CD8-positive, alpha-beta memory T cell (primary cell): Measurements from ENCODE around the gene ISG20L2. TPM values are rescaled to one million over a fixed set of nuclear protein-coding genes. Genes with fewer than 3 reads are reported as not detected.

Source experiments
- CTCF ChIA-PET: fragments of 350-600 bp; sonication (Branson Sonifier 250); formaldehyde crosslinking; loops from one replicate; lab custom pipeline; 2021; ENCODE audit warnings: antibody characterized with exemption; lab: Charles Lee
- POLR2A ChIA-PET: fragments of 350-600 bp; sonication (Branson Sonifier 250); formaldehyde crosslinking; loops from one replicate; lab custom pipeline; 2021; ENCODE audit warnings: antibody characterized with exemption; lab: Charles Lee
- DNase-seq, 5 donors: peaks; one replicate each; pipeline versions ENCODE4 v3.0.0 to v3.0.0-alpha.2; 2020 to 2022; ENCODE audit warnings: mixed read lengths in 1 of 5
- H3K27ac ChIP-seq: one replicate; pipeline ENCODE4 v1.7.0; 2013; ENCODE audit warnings: low read depth, mild to moderate bottlenecking, low read length, moderate library complexity
- H3K27me3 ChIP-seq: 2 replicates; pipeline ENCODE4 v1.7.0; 2013; ENCODE audit warnings: low read length, mild to moderate bottlenecking; ENCODE audit not compliant: insufficient read depth, poor library complexity, severe bottlenecking
- H3K36me3 ChIP-seq: 2 replicates; pipeline ENCODE4 v1.7.0; 2013; ENCODE audit warnings: mild to moderate bottlenecking, low read length, moderate library complexity; ENCODE audit not compliant: insufficient read depth
- H3K4me1 ChIP-seq: 2 replicates; pipeline ENCODE4 v1.7.0; 2013; ENCODE audit warnings: mild to moderate bottlenecking, low read length, moderate library complexity; ENCODE audit not compliant: insufficient read depth
- H3K4me3 ChIP-seq: 2 replicates; pipeline ENCODE4 v1.7.0; 2013; ENCODE audit warnings: mild to moderate bottlenecking, low read length
- H3K9me3 ChIP-seq: 2 replicates; pipeline ENCODE4 v1.7.0; 2013; ENCODE audit warnings: mild to moderate bottlenecking, low read length
- H3K27ac Mint-ChIP-seq, 8 donors: one replicate each; pipeline ENCODE4 v1.8.0; 2020 to 2021; ENCODE audit warnings: mixed read lengths in 8 of 8, mild to moderate bottlenecking in 6 of 8, inconsistent platforms in 3 of 8, moderate library complexity in 3 of 8
- H3K27me3 Mint-ChIP-seq, 2 donors: one replicate each; pipeline ENCODE4 v1.8.0; 2020 to 2021; ENCODE audit warnings: mixed read lengths in 2 of 2, mild to moderate bottlenecking in 1 of 2, moderate library complexity in 1 of 2
- H3K36me3 Mint-ChIP-seq, 3 donors: one replicate each; pipeline ENCODE4 v1.8.0; 2020 to 2021; ENCODE audit warnings: mixed read lengths in 3 of 3, inconsistent platforms in 1 of 3, mild to moderate bottlenecking in 1 of 3
- H3K4me1 Mint-ChIP-seq, 3 donors: one replicate each; pipeline ENCODE4 v1.8.0; 2020 to 2021; ENCODE audit warnings: mixed read lengths in 3 of 3, inconsistent platforms in 1 of 3, mild to moderate bottlenecking in 1 of 3
- H3K4me3 Mint-ChIP-seq, 7 donors: one replicate each; pipeline ENCODE4 v1.8.0; 2020 to 2021; ENCODE audit warnings: mixed read lengths in 7 of 7, mild to moderate bottlenecking in 6 of 7, moderate library complexity in 4 of 7, inconsistent platforms in 2 of 7
- H3K9me3 Mint-ChIP-seq, 5 donors: one replicate each; pipeline ENCODE4 v1.8.0; 2020 to 2022; ENCODE audit warnings: mixed read lengths in 5 of 5, mild to moderate bottlenecking in 3 of 5, moderate library complexity in 2 of 5, inconsistent platforms in 1 of 5
- polyA plus RNA-seq: library from polyadenylated mRNA; unstranded; fragments of 300-500 nt; fragmentation: Illumina TruSeq; gene quantifications from one replicate; pipeline ENCODE4 v1.2.3, GENCODE V29; 2021
- total RNA-seq, 2 experiments: library from RNA; stranded (reverse); gene quantifications; one replicate each; pipeline ENCODE4 v1.2.3, GENCODE V29; 2021

The ISG20L2 gene
- total and polyA plus RNA-seq, 3 experiments from 2014 or later = 25.0 to 75.9 (median 69.4) TPM

DNA sequence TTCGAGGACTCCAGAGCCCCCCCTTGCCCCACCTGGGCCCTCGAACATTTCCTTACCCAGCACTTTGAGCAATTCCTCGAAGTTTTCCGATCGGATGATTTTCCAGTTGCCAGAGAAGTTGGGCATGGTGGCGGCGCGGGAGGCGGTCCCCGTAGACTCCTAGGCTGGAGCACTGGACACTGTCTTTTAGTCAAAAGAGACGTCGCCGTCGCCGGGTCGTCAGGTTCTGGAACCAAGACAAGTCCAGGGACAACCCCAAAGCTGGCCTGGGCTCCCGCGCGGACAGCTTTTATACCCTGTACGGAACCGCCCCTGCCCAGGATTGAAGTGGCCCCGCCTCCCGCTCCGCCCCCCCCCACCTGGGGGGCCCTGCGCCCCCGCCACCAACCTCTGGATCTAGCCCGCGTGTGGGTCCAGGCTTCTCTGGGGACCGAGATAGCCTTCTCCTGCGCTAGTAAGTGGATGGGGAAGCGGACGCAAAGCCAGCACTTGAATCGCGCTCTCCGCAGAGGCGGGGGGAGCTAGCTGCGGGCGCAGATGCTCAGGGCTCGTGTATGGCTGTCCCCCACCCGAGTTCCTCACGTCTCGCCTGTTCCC is 23.1 kb downstream of the ISG20L2 start, which contains the start of gene CRABP2:
TSS of gene CRABP2 (minus strand) at position 263 of the 597 bp plus-strand sequence. CDS start at position 126, 137 bp downstream.
- H3K36me3 ChIP-seq = no peaks in the 10 kb centered on the region
- Mint-ChIP-seq H3K4me1 (peaks cover 22 to 38% (median 26%) of the 10 kb centered on the region in 3 donors), H3K9me3 (no peaks in the 10 kb centered on the region), H3K36me3 (no peaks in the 10 kb centered on the region), H3K4me3 (peak within 1 kb of the TSS; percentile 86 to 95 (median 88)), H3K27me3 (peaks cover 5 to 18% of the 10 kb centered on the region in 2 donors), H3K27ac (peak within 1 kb of the TSS; percentile 54 to 96 (median 84))
- H3K27me3 ChIP-seq = peaks cover 9% of the 10 kb centered on the region
- peak in 2 of 5 donors; percentile 14 to 15 for DNase-seq
- H3K9me3 ChIP-seq = no peaks in the 10 kb centered on the region
- peaks cover 30% of the 10 kb centered on the region for H3K4me1 ChIP-seq
- ChIA-PET POLR2A (interaction anchor here (1.2 to 1.5 kb wide), 3 partner anchors 21 to 46 kb away, joined by 4 read pairs; partner anchors contain the start of genes HDGF, ISG20L2 and METTL25B), CTCF (interaction anchor here (0.7 to 9.1 kb wide), 12 partner anchors 10 to 155 kb away, joined by 3 to 120 read pairs (median 6); partner anchors contain the start of genes ISG20L2, METTL25B, NES and NTRK1)
- H3K27ac ChIP-seq = peak within 1 kb of the TSS; percentile 43
- H3K4me3 ChIP-seq = peak within 1 kb of the TSS; percentile 92

DNA sequence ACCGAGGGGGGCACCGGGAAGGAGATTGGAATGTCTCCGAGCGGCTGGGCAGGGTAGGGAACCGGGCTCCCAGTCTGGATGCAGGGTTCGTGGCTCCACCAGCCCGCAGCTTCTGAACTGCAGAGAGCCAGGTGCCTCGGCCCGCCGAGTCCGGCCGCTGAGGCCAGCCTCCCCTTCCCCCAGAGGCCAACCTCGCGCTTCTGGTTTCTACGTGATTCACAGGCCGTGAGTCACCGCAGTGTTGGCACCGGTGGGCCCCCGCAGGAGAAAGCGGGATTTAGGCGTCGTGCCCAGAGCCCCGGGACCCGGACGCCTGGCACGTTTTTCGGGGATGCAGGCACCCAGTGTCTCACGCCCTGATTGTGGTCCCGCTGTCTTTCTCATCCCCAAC is 23.6 kb downstream of the ISG20L2 start:
- peaks cover 0 to under 1% (median 0%) of the 10 kb centered on the region in 3 donors for H3K36me3 Mint-ChIP-seq
- peaks cover 5 to 19% of the 10 kb centered on the region in 2 donors for H3K27me3 Mint-ChIP-seq
- Histone ChIP-seq H3K36me3 (no peaks in the 10 kb centered on the region), H3K9me3 (no peaks in the 10 kb centered on the region), H3K27ac (no peak overlapping the region), H3K4me1 (peaks cover 30% of the 10 kb centered on the region), H3K4me3 (peak overlapping the region; percentile 92), H3K27me3 (peaks cover 9% of the 10 kb centered on the region)
- H3K4me1 Mint-ChIP-seq = peaks cover 22 to 38% (median 26%) of the 10 kb centered on the region in 3 donors
- CTCF ChIA-PET = interaction anchor here (1.8 to 9.1 kb wide), 6 partner anchors 10 to 47 kb away, joined by 6 to 120 read pairs (median 14); partner anchors contain the start of genes ISG20L2, METTL25B and NES
- H3K9me3 Mint-ChIP-seq = no peaks in the 10 kb centered on the region
- POLR2A ChIA-PET = interaction anchor here (1.5 kb wide), 1 partner anchor 47 kb away, joined by 4 read pairs; the partner anchor contains the start of gene HDGF
- peak overlapping the region; percentile 86 to 95 (median 88) for H3K4me3 Mint-ChIP-seq
- H3K27ac Mint-ChIP-seq = peak overlapping the region in 2 of 8 donors; percentile 47 to 66
- peak in 1 of 5 donors; percentile 13 for DNase-seq

DNA sequence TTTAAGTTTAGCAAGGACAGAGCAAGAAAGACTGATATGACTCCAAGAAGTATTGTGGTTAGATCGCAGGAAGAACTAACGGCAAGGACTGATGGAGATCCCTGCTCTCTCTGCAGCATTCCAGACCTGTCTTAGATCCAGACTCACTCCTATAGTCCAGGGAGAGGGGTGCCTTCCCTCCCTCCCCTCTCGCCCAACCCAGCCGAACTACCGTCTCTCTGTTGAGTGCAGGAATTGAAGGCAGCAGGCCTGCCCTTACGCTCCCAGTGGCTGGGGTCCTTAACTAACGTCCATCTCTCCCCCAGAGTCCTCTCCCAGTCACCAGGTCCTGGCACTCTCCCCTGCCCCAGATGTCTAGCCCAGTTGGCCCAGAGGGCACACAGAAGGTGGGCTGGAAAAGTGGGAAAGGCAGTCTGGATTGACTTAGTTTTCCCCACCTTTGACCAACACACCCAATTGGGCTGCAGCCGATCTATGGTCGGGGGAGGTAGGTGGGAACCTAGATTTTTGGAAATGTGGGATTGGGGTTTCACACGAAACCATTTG is 24.3 kb downstream of the ISG20L2 start:
- H3K9me3 Mint-ChIP-seq = no peaks in the 10 kb centered on the region
- H3K36me3 Mint-ChIP-seq = peaks cover 0 to 5% (median 0%) of the 10 kb centered on the region in 3 donors
- H3K4me3 Mint-ChIP-seq = peak overlapping the region; percentile 43 to 90 (median 54)
- no peaks in the 10 kb centered on the region for H3K9me3 ChIP-seq
- H3K4me1 Mint-ChIP-seq = peaks cover 22 to 38% (median 26%) of the 10 kb centered on the region in 3 donors
- H3K27me3 ChIP-seq = peaks cover 9% of the 10 kb centered on the region
- CTCF ChIA-PET = interaction anchor here (1.8 to 9.1 kb wide), 3 partner anchors 11 to 23 kb away, joined by 6 to 120 read pairs (median 86); partner anchors contain the start of genes ISG20L2 and METTL25B
- peaks cover 30% of the 10 kb centered on the region for H3K4me1 ChIP-seq
- H3K27me3 Mint-ChIP-seq = peaks cover 7 to 24% of the 10 kb centered on the region in 2 donors
- H3K4me3 ChIP-seq = no peak overlapping the region
- no peak for DNase-seq
- no peaks in the 10 kb centered on the region for H3K36me3 ChIP-seq
- POLR2A ChIA-PET = no interaction called here
- H3K27ac Mint-ChIP-seq = no peak overlapping the region
- H3K27ac ChIP-seq = no peak overlapping the region

- Histone ChIP-seq H3K36me3 (no peaks in the 10 kb centered on the region), H3K9me3 (no peaks in the 10 kb centered on the region), H3K27me3 (peaks cover 9% of the 10 kb centered on the region), H3K4me1 (peaks cover 30% of the 10 kb centered on the region), H3K4me3 (no peak overlapping the region), H3K27ac (no peak overlapping the region)
- Mint-ChIP-seq H3K9me3 (no peaks in the 10 kb centered on the region), H3K36me3 (peaks cover 0 to 5% (median 0%) of the 10 kb centered on the region in 3 donors), H3K27me3 (peaks cover 8 to 29% of the 10 kb centered on the region in 2 donors), H3K4me3 (peak overlapping the region in 6 of 7 donors; percentile 23 to 90 (median 48)), H3K27ac (no peak overlapping the region), H3K4me1 (peaks cover 22 to 38% (median 26%) of the 10 kb centered on the region in 3 donors)
- DNase-seq = no peak
- ChIA-PET POLR2A (interaction anchor here (0.6 kb wide), 1 partner anchor 117 kb away, joined by 3 read pairs; no protein-coding TSS in a partner anchor), CTCF (interaction anchor here (1.8 to 9.1 kb wide), 3 partner anchors 12 to 24 kb away, joined by 6 to 120 read pairs (median 86); partner anchors contain the start of genes ISG20L2 and METTL25B)
Measured at GRCh38 chr1:156703741-156704140, 24.8 kb downstream of the ISG20L2 start.

- ChIA-PET CTCF (interaction anchor here (1.8 to 9.1 kb wide), 3 partner anchors 12 to 24 kb away, joined by 6 to 120 read pairs (median 86); partner anchors contain the start of genes ISG20L2 and METTL25B), POLR2A (interaction anchor here (0.6 kb wide), 1 partner anchor 117 kb away, joined by 3 read pairs; no protein-coding TSS in a partner anchor)
- Mint-ChIP-seq H3K4me3 (peak overlapping the region in 1 of 7 donors; percentile 36), H3K36me3 (peaks cover 0 to 5% (median 0%) of the 10 kb centered on the region in 3 donors), H3K9me3 (no peaks in the 10 kb centered on the region), H3K4me1 (peaks cover 22 to 38% (median 24%) of the 10 kb centered on the region in 3 donors), H3K27ac (no peak overlapping the region), H3K27me3 (peaks cover 8 to 31% of the 10 kb centered on the region in 2 donors)
- no peaks in the 10 kb centered on the region for H3K9me3 ChIP-seq
- no peak overlapping the region for H3K27ac ChIP-seq
- peaks cover 9% of the 10 kb centered on the region for H3K27me3 ChIP-seq
- peaks cover 30% of the 10 kb centered on the region for H3K4me1 ChIP-seq
- no peaks in the 10 kb centered on the region for H3K36me3 ChIP-seq
- DNase-seq = no peak
- H3K4me3 ChIP-seq = no peak overlapping the region
Measured at GRCh38 chr1:156703336-156703735, 25.2 kb downstream of the ISG20L2 start.

DNA sequence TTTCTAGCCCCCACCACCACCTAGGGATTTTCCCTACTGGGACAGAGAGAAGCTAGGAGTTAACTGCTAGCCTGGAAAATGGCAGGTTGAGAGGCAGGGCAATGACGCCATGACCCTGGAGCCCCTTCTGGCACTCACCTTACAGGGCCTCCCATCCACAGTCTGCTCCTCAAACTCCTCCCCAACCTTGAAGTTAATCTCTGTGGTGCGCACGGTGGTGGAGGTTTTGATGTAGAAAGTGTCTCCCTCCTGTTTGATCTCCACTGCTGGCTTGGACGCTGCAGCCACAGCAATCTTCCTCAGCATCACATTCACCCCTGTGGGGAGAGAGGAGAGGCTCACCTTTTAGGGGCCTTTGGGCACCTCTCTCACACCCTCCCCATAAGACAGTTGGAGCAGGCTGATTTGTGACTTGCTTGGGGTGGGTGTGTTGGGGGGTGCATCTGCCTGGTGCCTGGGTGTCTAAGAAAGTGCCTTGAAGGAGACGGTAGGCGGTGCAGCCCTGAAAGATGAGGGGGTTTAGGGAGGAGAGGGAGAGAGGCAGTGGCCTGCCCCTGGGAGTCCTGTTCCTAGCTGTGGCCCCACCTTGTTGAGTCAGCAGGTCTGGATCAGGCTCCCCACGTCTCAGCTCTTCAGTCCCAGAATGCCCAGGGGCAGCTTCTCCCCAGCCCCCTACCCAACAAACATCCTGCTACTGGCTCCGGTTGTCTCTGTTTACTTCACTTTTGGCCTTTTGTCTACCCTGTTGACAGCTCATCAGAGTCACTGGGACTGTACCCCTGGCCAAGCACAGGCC is 27.6 kb downstream of the ISG20L2 start:
- no peak overlapping the region for H3K4me3 ChIP-seq
- H3K9me3 ChIP-seq = no peaks in the 10 kb centered on the region
- H3K27me3 Mint-ChIP-seq = peaks cover 19 to 50% of the 10 kb centered on the region in 2 donors
- H3K36me3 ChIP-seq = no peaks in the 10 kb centered on the region
- peaks cover 9% of the 10 kb centered on the region for H3K27me3 ChIP-seq
- no peak overlapping the region for H3K4me3 Mint-ChIP-seq
- peak in 1 of 5 donors; percentile 48 for DNase-seq
- H3K36me3 Mint-ChIP-seq = peaks cover 0 to 15% (median 0%) of the 10 kb centered on the region in 3 donors
- peaks cover 17% of the 10 kb centered on the region for H3K4me1 ChIP-seq
- CTCF ChIA-PET = interaction anchor here (9.1 kb wide), 2 partner anchors 11 to 26 kb away, joined by 86 to 120 read pairs; partner anchors contain the start of genes ISG20L2 and METTL25B
- no peak overlapping the region for H3K27ac ChIP-seq
- peaks cover 10 to 21% (median 15%) of the 10 kb centered on the region in 3 donors for H3K4me1 Mint-ChIP-seq
- H3K9me3 Mint-ChIP-seq = peaks cover 0 to 2% (median 0%) of the 10 kb centered on the region in 5 donors
- POLR2A ChIA-PET = interaction anchor here (0.6 kb wide), 1 partner anchor 16 kb away, joined by 10 read pairs; no protein-coding TSS in a partner anchor
- no peak overlapping the region for H3K27ac Mint-ChIP-seq

- Histone ChIP-seq H3K27ac (no peak overlapping the region), H3K36me3 (no peaks in the 10 kb centered on the region), H3K4me1 (no peaks in the 10 kb centered on the region), H3K4me3 (no peak overlapping the region), H3K9me3 (no peaks in the 10 kb centered on the region), H3K27me3 (peaks cover 1% of the 10 kb centered on the region)
- CTCF ChIA-PET = interaction anchor here (1.1 to 4.4 kb wide), 3 partner anchors 9 to 27 kb away, joined by 3 to 16 read pairs (median 8); no protein-coding TSS in a partner anchor
- POLR2A ChIA-PET = interaction anchor here (0.7 kb wide), 1 partner anchor 34 kb away, joined by 4 read pairs; no protein-coding TSS in a partner anchor
- Mint-ChIP-seq H3K27me3 (peaks cover 23 to 52% of the 10 kb centered on the region in 2 donors), H3K27ac (no peak overlapping the region), H3K4me1 (peaks cover 0 to 2% (median under 1%) of the 10 kb centered on the region in 3 donors), H3K36me3 (peaks cover 0 to 15% (median 0%) of the 10 kb centered on the region in 3 donors), H3K9me3 (peaks cover 0 to 2% (median 0%) of the 10 kb centered on the region in 5 donors), H3K4me3 (no peak overlapping the region)
- no peak for DNase-seq
Measured at GRCh38 chr1:156698995-156699394, 29.6 kb downstream of the ISG20L2 start.
